CD14-positive monocyte (primary cell): ENCODE data around the gene UBE3D. TPM values are rescaled to one million over a fixed set of nuclear protein-coding genes. Genes with fewer than 3 reads are reported as not detected.

Experiments
- DNase-seq, 3 donors: peaks; one replicate each; pipeline ENCODE4 v3.0.0-alpha.2; 2011 to 2022
- H2AFZ ChIP-seq: 2 replicates; pipeline ENCODE4 v1.6.0; 2012; ENCODE audit warnings: mild to moderate bottlenecking, low read depth, low read length, inconsistent platforms; ENCODE audit not compliant: insufficient read depth, poor library complexity, severe bottlenecking
- H3K27ac ChIP-seq, 2 donors: 1 replicate in 1 of 2; 2 replicates in 1 of 2; pipeline ENCODE4 v1.5.1; 2012 to 2013; ENCODE audit warnings: low read length in 2 of 2, control low read depth in 1 of 2, inconsistent platforms in 1 of 2, low read depth in 1 of 2, mild to moderate bottlenecking in 1 of 2
- H3K27me3 ChIP-seq, 2 donors: one replicate each; pipeline versions ENCODE4 v1.6.0 to v1.6.1; 2011 to 2013; ENCODE audit warnings: low read length in 2 of 2; ENCODE audit not compliant: control insufficient read depth in 2 of 2, insufficient read depth in 2 of 2
- H3K36me3 ChIP-seq, 2 donors: replicated peaks in 1 of 2; 1 replicate in 1 of 2; 2 replicates in 1 of 2; pipeline versions ENCODE4 v1.5.1 to v1.6.1; 2012 to 2013; ENCODE audit warnings: low read length in 2 of 2, control low read depth in 1 of 2, inconsistent platforms in 1 of 2, mild to moderate bottlenecking in 1 of 2; ENCODE audit not compliant: insufficient read depth in 2 of 2, control insufficient read depth in 1 of 2
- H3K4me1 ChIP-seq, 2 donors: 1 replicate in 1 of 2; 2 replicates in 1 of 2; pipeline versions ENCODE4 v1.5.1 to v1.6.1; 2012 to 2013; ENCODE audit warnings: low read length in 2 of 2, control low read depth in 1 of 2, inconsistent platforms in 1 of 2, mild to moderate bottlenecking in 1 of 2, moderate library complexity in 1 of 2; ENCODE audit not compliant: insufficient read depth in 2 of 2, control insufficient read depth in 1 of 2
- H3K4me2 ChIP-seq: replicated peaks from 2 replicates; pipeline ENCODE3; 2012; ENCODE audit warnings: low read length, moderate library complexity, mild to moderate bottlenecking; ENCODE audit not compliant: poor library complexity, severe bottlenecking; ENCODE audit errors: extremely low read depth
- H3K4me3 ChIP-seq, 3 experiments: fragments of 200-600 bp in 1 of 3; sonication (generic) in 1 of 3; replicated peaks in 1 of 3; 1 replicate in 2 of 3; 2 replicates in 1 of 3; pipeline ENCODE4 v1.5.1; 2011 to 2013; ENCODE audit warnings: low read length in 3 of 3, mild to moderate bottlenecking in 3 of 3, control low read depth in 2 of 3, low read depth in 2 of 3, inconsistent platforms in 1 of 3, moderate library complexity in 1 of 3
- H3K79me2 ChIP-seq: 2 replicates; pipeline ENCODE4 v1.6.0; 2012; ENCODE audit warnings: mild to moderate bottlenecking, control low read depth, inconsistent platforms, low read length, moderate library complexity; ENCODE audit not compliant: insufficient read depth
- H3K9ac ChIP-seq: 2 replicates; pipeline ENCODE4 v1.6.0; 2017; ENCODE audit warnings: low read length, mild to moderate bottlenecking; ENCODE audit not compliant: insufficient read depth, poor library complexity, severe bottlenecking
- H3K9me3 ChIP-seq, 2 donors: replicated peaks in 1 of 2; 1 replicate in 1 of 2; 2 replicates in 1 of 2; pipeline versions ENCODE4 v1.5.1 to v1.6.1; 2012 to 2013; ENCODE audit warnings: low read length in 2 of 2, control low read depth in 1 of 2; ENCODE audit not compliant: control insufficient read depth in 1 of 2, insufficient read depth in 1 of 2
- H4K20me1 ChIP-seq: 2 replicates; pipeline ENCODE4 v1.6.0; 2012; ENCODE audit warnings: mild to moderate bottlenecking, low read length, control low read depth, moderate library complexity; ENCODE audit not compliant: insufficient read depth
- H3K27ac Mint-ChIP-seq, 7 donors: one replicate each; pipeline ENCODE4 v1.8.0; 2020; ENCODE audit warnings: mild to moderate bottlenecking in 7 of 7, mixed read lengths in 7 of 7, moderate library complexity in 6 of 7, inconsistent platforms in 2 of 7
- H3K27me3 Mint-ChIP-seq, 3 donors: one replicate each; pipeline ENCODE4 v1.8.0; 2021 to 2022; ENCODE audit warnings: low read depth in 3 of 3, mild to moderate bottlenecking in 3 of 3, mixed read lengths in 3 of 3, moderate library complexity in 3 of 3, inconsistent platforms in 1 of 3
- H3K36me3 Mint-ChIP-seq, 2 donors: one replicate each; pipeline ENCODE4 v1.8.0; 2020; ENCODE audit warnings: mixed read lengths in 2 of 2, inconsistent platforms in 1 of 2, mild to moderate bottlenecking in 1 of 2
- H3K4me1 Mint-ChIP-seq: one replicate; pipeline ENCODE4 v1.8.0; 2020; ENCODE audit warnings: mild to moderate bottlenecking, mixed read lengths
- H3K4me3 Mint-ChIP-seq, 2 donors: one replicate each; pipeline ENCODE4 v1.8.0; 2020; ENCODE audit warnings: mild to moderate bottlenecking in 2 of 2, mixed read lengths in 2 of 2, moderate library complexity in 1 of 2
- H3K9me3 Mint-ChIP-seq, 7 donors: one replicate each; pipeline ENCODE4 v1.8.0; 2020 to 2022; ENCODE audit warnings: mixed read lengths in 7 of 7, mild to moderate bottlenecking in 6 of 7, moderate library complexity in 6 of 7, inconsistent platforms in 2 of 7
- WGBS: methylation state at CpG from one replicate; pipeline ENCODE4 v1.1.5; 2013; ENCODE audit warnings: missing lambda C conversion rate; ENCODE audit not compliant: insufficient coverage; 5-methylcytosine and 5-hydroxymethylcytosine counted together
- intact Hi-C, 2 donors: fragments of 100-400 bp; cut with micrococcal nuclease; formaldehyde crosslinking; loops; one replicate each; pipeline versions ENCODE4 v1.15.0 to v1.15.1; 2023
- polyA plus RNA-seq, 3 donors: library from polyadenylated mRNA; depleted of rRNA in 1 of 3; unstranded in 2 of 3; stranded (reverse) in 1 of 3; fragments of 300-500 nt in 2 of 3; fragments of >200 nt in 1 of 3; fragmentation: Illumina TruSeq in 2 of 3; gene quantifications; 1 replicate in 2 of 3; 2 replicates in 1 of 3; pipeline ENCODE4 v1.2.3, GENCODE V29; 2012 to 2021
- TF ChIP-seq, protein P1 (sequence below): fragments of 200-600 bp; IDR thresholded peaks from one replicate; pipeline ENCODE4 v1.8.0; 2022; ENCODE audit warnings: antibody characterized with exemption, mild to moderate bottlenecking

The UBE3D gene
- polyA plus RNA-seq, 3 donors: 0.61 to 1.7 (median 1.1) TPM

DNA sequence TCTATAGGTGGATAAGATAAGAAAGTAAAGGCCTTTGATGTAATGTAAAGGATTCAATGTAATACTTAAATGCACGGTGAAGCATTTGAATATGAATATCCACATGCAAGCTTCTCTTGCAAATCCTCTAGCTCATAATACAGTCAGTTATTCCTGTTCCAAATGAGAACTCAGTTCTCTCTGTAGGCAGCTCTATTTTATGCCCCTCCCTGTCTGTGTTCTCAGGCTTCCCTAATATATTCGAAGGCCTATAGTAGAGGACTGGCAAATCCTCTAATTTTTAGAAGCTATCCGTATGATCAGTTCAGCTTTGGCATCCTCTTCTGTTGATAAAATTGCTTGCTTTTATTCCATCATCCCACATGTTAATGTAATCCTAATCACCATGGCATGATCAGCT lies 200.2 kb downstream of the UBE3D start:
- Mint-ChIP-seq H3K4me3 (no peak overlapping the region), H3K9me3 (peaks cover 0 to 10% (median 4%) of the 10 kb centered on the region in 7 donors), H3K36me3 (no peaks in the 10 kb centered on the region), H3K27ac (no peak overlapping the region), H3K27me3 (no peaks in the 10 kb centered on the region), H3K4me1 (no peaks in the 10 kb centered on the region)
- WGBS: no CpG with 5 or more reads among the region's 3 CpGs
- H3K4me2 ChIP-seq: no peak overlapping the region
- TF ChIP-seq, protein P1, sequence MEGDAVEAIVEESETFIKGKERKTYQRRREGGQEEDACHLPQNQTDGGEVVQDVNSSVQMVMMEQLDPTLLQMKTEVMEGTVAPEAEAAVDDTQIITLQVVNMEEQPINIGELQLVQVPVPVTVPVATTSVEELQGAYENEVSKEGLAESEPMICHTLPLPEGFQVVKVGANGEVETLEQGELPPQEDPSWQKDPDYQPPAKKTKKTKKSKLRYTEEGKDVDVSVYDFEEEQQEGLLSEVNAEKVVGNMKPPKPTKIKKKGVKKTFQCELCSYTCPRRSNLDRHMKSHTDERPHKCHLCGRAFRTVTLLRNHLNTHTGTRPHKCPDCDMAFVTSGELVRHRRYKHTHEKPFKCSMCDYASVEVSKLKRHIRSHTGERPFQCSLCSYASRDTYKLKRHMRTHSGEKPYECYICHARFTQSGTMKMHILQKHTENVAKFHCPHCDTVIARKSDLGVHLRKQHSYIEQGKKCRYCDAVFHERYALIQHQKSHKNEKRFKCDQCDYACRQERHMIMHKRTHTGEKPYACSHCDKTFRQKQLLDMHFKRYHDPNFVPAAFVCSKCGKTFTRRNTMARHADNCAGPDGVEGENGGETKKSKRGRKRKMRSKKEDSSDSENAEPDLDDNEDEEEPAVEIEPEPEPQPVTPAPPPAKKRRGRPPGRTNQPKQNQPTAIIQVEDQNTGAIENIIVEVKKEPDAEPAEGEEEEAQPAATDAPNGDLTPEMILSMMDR: no peak
- intact Hi-C loops: no loop called here
- no peak for DNase-seq
- H3K4me3 ChIP-seq: no peak overlapping the region
- peaks cover 0 to 5% of the 10 kb centered on the region in 2 donors for H3K9me3 ChIP-seq
- H2AFZ ChIP-seq: no peak overlapping the region
- H3K36me3 ChIP-seq: no peaks in the 10 kb centered on the region
- H3K4me1 ChIP-seq: no peaks in the 10 kb centered on the region
- no peaks in the 10 kb centered on the region for H3K79me2 ChIP-seq
- H4K20me1 ChIP-seq: no peaks in the 10 kb centered on the region
- H3K27ac ChIP-seq: no peak overlapping the region
- H3K27me3 ChIP-seq: no peaks in the 10 kb centered on the region
- H3K9ac ChIP-seq: no peak overlapping the region

DNA sequence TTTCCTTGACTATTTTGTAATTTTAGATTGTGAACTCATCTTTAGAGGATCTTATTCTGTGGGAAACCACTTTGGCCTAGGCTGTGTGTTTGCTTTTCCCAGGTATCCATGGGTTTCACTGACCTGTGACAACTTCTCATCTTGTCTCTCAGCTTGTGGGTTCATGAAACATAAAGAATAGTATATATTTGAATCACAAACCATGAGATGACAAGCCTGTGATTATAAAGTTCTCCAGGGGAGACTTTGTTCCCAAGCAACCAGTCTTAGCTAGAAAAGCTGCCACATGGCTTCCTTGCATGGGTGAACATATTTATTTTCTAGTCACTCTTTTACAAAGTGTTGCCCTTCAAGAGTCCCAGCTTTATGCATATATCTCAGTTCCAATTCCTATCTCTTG lies 201.9 kb downstream of the UBE3D start:
- Histone ChIP-seq H3K4me1 (no peaks in the 10 kb centered on the region), H3K79me2 (no peaks in the 10 kb centered on the region), H2AFZ (no peak overlapping the region), H3K4me3 (no peak overlapping the region), H3K4me2 (no peak overlapping the region), H3K9me3 (peaks cover 0 to 5% of the 10 kb centered on the region in 2 donors), H3K27me3 (no peaks in the 10 kb centered on the region), H3K9ac (no peak overlapping the region), H3K27ac (no peak overlapping the region), H4K20me1 (no peaks in the 10 kb centered on the region), H3K36me3 (no peaks in the 10 kb centered on the region)
- Mint-ChIP-seq H3K4me3 (no peak overlapping the region), H3K9me3 (peaks cover 0 to 10% (median 4%) of the 10 kb centered on the region in 7 donors), H3K27ac (no peak overlapping the region), H3K36me3 (no peaks in the 10 kb centered on the region), H3K4me1 (no peaks in the 10 kb centered on the region), H3K27me3 (no peaks in the 10 kb centered on the region)
- intact Hi-C loops: no loop called here
- DNase-seq: no peak
- TF ChIP-seq, protein P1: no peak
